Measurements from ENCODE around the gene KISS1R. TPM values are rescaled to one million over a fixed set of nuclear protein-coding genes. Genes with fewer than 3 reads are reported as not detected.

Gene KISS1R
- total RNA-seq, 1 donor, result not detected

GRCh38 chr19:961866-962620 lies 44.9 kb downstream of the KISS1R start:
- DNase-seq (ENCODE audit: low read depth), result peak; percentile 53
- no peak overlapping the region for H3K4me3 ChIP-seq (ENCODE audit: low read depth, low read length)
- no peak for TF ChIP-seq CTCF (IDR thresholded peaks at IDR 0.05; ENCODE audit: insufficient read depth, low read length)

GRCh38 chr19:962683-963400 lies 45.7 kb downstream of the KISS1R start:
- no peak overlapping the region for H3K4me3 ChIP-seq (ENCODE audit: low read depth, low read length)
- DNase-seq (ENCODE audit: low read depth), result no peak
- TF ChIP-seq CTCF (IDR thresholded peaks at IDR 0.05; ENCODE audit: insufficient read depth, low read length), result no peak

DNA sequence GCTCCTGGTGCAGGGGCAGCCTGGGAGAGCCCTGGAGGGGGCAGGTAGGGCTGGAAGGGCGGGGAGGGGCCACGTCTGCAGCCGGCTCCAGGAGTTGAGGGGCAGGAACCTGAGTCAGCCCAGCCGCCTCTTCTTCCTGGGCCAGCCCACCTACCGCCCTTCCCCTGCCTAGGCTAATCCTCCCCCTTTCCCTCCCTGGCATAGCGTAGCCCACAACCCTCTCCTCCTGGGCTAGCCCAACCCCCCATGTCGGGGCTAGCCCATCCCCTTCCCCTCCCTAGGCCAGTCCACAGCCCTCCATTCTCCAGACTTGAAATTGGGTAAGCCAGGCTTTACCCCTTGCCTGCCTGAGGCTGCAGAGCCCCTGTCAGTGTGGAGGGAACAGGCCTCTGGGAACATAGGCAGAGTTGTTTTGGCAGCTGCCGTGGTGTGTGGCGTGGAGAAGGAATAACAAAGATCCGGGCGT lies 46.4 kb downstream of the KISS1R start:
- no peak for TF ChIP-seq CTCF (IDR thresholded peaks at IDR 0.05; ENCODE audit: insufficient read depth, low read length)
- no peak for DNase-seq (ENCODE audit: low read depth)
- H3K4me3 ChIP-seq (ENCODE audit: low read depth, low read length), result no peak overlapping the region

DNA sequence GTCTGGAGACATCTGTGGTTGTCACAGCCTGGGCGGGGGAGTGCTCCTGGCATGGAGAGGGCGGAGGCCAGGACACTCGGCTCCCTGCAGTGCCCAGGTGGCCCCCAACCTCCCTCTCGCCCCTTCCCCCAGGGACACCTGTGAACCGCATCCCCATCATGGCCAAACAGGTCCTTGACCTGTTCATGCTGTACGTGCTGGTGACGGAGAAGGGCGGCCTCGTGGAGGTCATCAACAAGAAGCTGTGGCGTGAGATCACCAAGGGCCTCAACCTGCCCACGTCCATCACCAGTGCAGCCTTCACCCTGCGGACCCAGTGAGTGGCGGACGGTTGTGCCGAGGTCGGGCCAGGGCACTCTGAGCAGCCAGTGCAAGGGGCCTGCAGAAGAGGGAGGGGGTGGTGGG lies 47.0 kb downstream of the KISS1R start:
- TF ChIP-seq CTCF (IDR thresholded peaks at IDR 0.05; ENCODE audit: insufficient read depth, low read length), result no peak

GRCh38 chr19:964761-965694 lies 47.9 kb downstream of the KISS1R start:
- no peak for TF ChIP-seq CTCF (IDR thresholded peaks at IDR 0.05; ENCODE audit: insufficient read depth, low read length)

More for the DNA sequence above, 47.0 kb downstream of the KISS1R start:
- no peak overlapping the region for H3K4me3 ChIP-seq (ENCODE audit: low read depth, low read length)
- DNase-seq (ENCODE audit: low read depth), result no peak

GRCh38 chr19:966485-967088 lies 49.5 kb downstream of the KISS1R start:
- no peak for TF ChIP-seq CTCF (IDR thresholded peaks at IDR 0.05; ENCODE audit: insufficient read depth, low read length)
- no peak for DNase-seq (ENCODE audit: low read depth)
- no peak overlapping the region for H3K4me3 ChIP-seq (ENCODE audit: low read depth, low read length)

More at GRCh38 chr19:964761-965694, 47.9 kb downstream of the KISS1R start:
- H3K4me3 ChIP-seq (ENCODE audit: low read depth, low read length), result no peak overlapping the region
- DNase-seq (ENCODE audit: low read depth), result no peak

All from fibroblast of the aortic adventitia (primary cell).